Left hindlimb (tissue), 1 donor: ENCODE results near the gene GCN1.
A peak's percentile ranks its signal among the peaks of the same experiment; 100 is the strongest.

Experiments
- DNase-seq: peaks from one replicate; pipeline ENCODE4 v3.0.0-alpha.2; 2018

Gene GCN1

DNA sequence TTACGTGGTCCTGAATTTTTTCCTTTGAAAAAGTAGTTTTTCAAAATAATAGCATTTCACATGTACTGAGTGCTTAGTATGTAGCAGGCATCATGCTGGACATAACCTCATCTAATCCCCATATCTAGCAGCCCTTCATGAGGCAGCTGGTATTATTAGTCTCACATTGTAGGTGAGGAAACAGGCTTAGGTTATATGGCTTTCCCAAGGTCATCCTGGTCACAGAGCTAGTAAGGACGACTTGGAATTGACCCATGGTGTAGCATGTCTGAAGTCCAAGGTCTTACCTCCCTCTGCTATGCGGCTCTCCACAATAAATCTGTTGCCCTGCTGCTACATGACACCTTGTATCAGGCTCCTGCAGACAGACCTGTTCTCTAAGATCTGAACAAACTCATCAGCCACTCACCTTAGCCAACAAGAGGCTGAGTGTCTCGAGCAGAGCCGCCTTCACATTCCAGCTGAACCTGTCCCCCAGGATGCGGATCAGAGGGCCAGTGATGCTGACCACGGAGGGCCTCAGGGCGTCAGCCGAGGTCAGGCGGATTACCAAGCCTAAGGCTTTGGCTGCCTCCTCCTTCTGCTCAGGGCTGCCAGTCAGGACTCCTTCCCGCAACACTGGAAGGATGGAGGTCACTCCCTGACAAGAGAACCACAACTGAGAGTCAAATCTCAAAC is 58.3 kb downstream of the GCN1 start:
- peak; percentile 8 for DNase-seq

DNA sequence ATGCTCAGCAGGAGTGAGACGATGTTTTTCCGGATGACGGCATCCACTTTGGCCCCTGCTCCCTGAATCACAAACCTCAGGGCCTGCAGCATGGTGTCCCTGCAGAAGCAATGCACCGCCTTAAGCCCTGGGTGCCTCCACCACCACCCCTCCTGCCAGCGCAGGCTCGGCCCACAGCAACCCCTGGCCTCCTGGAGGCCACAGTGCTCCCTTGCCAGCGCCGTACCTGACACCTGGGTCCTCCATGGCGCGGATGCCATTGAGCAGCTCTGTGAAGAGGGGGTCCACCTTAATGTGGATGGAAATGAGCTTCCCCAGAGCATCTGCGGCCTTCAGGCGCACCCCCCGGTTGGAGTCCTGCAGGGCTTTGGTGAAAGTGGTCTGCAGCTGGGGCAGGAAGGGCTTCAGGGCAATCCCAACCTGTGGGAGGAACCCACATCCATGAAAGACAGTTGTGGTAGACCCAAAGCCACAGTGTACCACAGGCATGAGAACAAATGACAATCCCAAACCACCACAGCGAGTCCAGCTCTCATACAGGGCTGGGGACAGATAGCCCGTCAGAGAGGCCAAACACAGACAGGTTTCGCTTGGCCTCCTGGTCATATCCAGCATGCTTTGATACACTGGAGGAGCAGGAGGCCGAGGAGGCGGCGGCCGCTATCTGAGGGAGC is 60.1 kb downstream of the GCN1 start:
- DNase-seq: no peak

DNA sequence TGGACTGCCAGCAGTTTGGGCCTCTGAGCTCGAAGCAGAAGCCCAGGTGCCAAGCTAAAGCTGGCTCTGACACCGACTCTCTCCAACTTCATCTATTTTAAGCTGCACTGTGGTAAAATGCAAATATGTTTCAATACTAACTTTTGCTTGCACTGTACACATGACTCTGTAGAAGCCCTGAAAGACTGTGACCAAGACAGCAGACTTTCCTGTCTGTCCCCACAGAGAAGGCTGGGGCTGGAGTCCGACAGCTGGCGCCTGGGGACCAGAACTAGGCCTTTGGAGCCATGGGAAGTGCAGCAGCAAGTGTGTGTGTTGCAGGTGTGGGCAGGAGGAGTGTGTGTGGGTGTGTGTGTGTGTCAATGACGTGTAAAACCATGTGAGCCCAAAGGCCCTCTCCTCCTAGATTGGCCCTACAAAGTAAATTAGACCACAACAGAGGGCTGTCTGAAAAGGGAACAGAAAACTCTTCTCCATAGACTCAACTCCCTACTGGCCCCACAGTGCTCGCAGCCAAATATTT is 61.6 kb downstream of the GCN1 start:
- peak; percentile 21 for DNase-seq

- DNase-seq: peak; percentile 12
These were observed 62.3 kb downstream of the GCN1 start for GRCh38 chr12:120132054-120132836.

DNA sequence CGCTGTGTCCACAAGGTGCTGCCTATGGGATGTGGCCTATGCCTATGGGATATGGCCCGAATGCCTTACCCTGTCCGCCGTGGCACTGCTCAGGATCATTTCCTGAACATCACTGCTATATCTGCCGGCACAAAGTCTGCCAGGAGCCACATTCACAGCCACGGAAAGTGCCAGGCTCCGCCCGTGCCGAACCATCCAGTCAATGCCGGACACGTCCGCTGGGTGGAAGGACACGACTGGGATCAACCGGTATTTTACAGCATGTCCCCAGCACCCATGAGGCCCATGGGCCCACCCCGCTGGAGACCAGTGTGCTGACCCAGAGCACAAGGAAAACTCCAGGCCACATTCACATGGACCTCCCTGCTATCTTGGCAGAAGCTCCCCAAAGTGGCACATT is 63.4 kb downstream of the GCN1 start:
- DNase-seq: peak; percentile 8

DNA sequence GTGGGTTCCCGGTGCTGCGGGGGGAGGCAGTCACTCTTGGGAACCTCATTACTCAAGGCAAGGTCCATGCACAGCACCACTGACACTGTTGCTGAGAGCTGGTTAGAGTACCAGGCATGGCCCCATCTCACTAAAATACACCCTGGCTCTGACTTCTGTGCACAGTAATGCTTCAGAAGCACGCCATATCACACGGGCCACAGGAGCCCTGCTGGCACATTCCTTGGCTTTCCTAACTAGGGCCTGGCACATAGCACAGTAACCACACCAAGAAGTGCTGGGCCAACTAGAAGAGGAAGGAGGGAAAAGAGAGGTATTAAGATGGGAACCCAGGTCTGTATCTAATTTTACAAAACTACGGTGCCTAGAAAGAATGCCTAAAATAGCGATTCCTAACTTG is 64.5 kb downstream of the GCN1 start:
- DNase-seq: peak; percentile 3

GRCh38 chr12:120126635-120127005 is 67.9 kb downstream of the GCN1 start:
- peak; percentile 30 for DNase-seq

GRCh38 chr12:120125792-120126634 is 68.5 kb downstream of the GCN1 start:
- no peak for DNase-seq

GRCh38 chr12:120125029-120125428 is 69.5 kb downstream of the GCN1 start:
- peak; percentile 6 for DNase-seq

- no peak for DNase-seq
These were observed 72.7 kb downstream of the GCN1 start for GRCh38 chr12:120121766-120122293.

DNA sequence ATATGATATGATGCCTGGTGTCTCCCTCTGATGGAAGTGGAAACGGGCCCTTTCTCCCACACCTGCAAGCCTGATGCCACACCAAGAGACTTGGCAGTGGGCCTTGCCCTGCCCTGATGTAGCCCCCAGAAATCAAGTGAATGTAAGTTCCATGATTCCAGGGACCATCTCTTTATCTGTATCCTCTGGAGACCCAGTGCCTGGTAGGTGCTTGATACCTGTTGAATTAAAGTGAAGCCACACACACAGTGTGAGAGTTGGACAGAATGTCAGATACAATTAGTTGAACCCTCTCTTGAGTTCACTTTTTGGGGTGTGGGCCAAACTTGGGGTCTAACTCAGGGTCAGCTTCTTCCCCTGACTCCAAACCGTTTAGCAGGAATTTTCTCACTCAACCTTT is 73.2 kb downstream of the GCN1 start:
- DNase-seq: no peak

DNA sequence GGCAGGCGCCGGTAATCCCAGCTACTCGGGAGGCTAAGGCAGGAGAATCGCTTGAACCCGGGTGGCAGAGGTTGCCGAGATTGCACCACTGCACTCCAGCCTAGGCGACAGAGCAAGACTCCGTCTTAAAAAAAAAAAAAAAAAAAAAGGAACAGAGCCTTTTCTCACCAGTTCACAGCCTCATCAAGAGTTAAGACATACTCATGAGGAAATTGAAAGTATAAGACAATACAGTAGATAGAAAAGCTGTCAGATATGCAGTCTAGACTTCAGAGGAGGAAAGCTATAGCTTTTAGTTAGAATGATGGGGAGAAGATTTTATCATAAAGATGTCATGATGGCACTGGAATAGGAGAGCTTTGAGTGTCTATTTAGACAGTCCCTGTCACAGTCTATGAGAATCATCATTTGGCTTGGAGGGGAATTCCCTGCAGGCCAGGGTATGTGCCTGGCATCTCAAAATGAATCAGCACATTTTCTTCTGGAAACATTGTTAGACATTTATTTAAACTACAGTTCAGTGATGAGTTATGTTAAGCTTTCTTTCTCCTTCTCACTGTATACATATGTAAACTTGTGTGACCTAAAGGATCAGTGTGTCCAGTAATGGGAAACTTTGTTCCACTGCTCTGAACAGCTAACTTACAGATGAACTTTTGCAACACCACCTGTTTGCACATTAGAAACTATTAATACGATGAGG is 75.1 kb downstream of the GCN1 start:
- no peak for DNase-seq

DNA sequence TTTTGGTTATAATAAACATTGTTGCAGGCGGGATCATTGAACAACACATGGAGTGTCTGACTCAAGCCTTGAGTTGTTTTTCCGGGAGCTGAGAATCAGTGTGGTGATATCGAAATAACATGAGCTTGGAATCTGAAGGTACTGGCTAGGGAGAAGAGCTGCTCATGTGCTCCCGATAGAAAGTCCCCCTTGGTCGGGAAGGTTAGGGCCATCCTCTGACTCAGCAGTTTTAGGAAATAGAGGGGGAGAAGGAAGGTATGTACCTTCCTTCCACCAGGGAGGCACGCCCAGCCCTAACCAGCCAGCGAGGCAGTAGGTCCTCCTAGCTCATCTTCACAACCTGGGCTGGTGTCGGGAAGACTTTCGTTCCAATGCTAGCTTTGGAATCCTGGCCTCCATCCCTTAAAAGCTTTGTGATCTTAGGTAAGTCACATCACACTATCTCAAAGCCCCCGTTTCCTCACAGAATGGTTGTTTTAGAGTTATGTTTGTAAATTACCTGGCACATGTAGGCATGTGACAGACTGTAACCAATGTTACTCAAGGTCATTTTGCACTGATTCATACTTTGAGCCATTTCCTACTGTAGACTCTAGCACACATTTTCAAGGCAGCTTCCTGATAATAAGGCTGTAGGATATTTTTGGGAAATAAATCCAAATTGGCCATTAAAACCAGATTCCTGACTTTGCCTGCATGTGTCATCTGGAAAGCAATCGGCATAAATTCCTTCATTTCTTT is 76.0 kb downstream of the GCN1 start:
- DNase-seq: no peak

DNA sequence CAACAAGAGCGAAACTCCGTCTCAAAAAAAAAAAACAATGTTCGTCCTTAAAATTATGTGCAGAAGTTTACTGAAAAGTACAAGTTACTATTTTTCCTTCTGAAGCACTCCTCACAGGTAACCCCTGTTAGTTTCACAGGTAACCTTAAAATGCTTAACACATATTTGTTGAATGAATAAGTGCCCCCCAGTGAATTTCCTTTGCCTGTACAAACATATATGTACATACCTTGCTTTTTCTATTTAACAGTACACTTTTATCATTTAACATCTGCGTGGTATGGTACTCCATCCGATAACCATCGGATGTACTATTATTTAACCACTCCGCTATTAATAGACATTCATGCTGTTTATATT is 76.6 kb downstream of the GCN1 start:
- no peak for DNase-seq

GRCh38 chr12:120116792-120117651 is 77.5 kb downstream of the GCN1 start:
- DNase-seq: peak; percentile 97

- no peak for DNase-seq
These were observed 78.1 kb downstream of the GCN1 start, which contains the start of gene RAB35 for GRCh38 chr12:120116441-120116791. Gene RAB35 (minus strand): TSS chr12:120116753. CDS start chr12:120116650, 103 bp downstream.

GRCh38 chr12:120115692-120116440 is 78.6 kb downstream of the GCN1 start:
- no peak for DNase-seq

DNA sequence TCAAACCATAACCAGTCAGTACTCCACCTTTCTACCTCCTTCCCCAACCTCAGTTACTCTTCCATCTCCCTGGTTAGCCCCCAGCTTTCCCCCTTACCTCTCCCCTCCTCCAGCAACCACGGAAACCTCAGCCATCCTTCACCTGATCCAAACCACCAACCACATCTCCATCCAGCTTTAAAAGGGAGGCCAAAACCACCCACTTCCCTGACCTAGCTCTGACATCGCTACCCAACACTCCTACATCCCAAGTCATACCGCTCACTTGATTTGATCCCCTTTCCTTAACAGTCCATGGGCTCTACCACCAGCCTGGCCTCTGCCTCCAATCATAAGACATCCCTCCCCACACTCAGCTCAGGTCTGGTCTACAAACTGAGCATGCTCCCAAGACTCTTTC is 79.4 kb downstream of the GCN1 start:
- no peak for DNase-seq
